HEK293 (cell line): ENCODE measurements around the gene FGD3.

ENCODE experiments used
- ATF2 ChIP-seq: fragments of 450-650 bp; formaldehyde crosslinking; IDR thresholded peaks from 2 replicates; pipeline ENCODE4 v1.5.1; 2016; ENCODE audit warnings: missing biosample characterization, missing genetic modification characterization, low read depth
- GLI4 ChIP-seq: fragments of 450-650 bp; formaldehyde crosslinking; IDR thresholded peaks from 2 replicates; pipeline ENCODE4 v1.5.1; 2016; ENCODE audit warnings: missing biosample characterization, missing genetic modification characterization
- HOXC10 ChIP-seq: sonication (generic); formaldehyde crosslinking; IDR thresholded peaks from 2 replicates; pipeline ENCODE4 v1.8.1; 2023; ENCODE audit warnings: mild to moderate bottlenecking, missing genetic modification reagents
- ZNF138 ChIP-seq: fragments of 450-650 bp; formaldehyde crosslinking; IDR thresholded peaks from 2 replicates; pipeline ENCODE4 v1.5.1; 2016; ENCODE audit warnings: missing biosample characterization, missing genetic modification characterization, borderline replicate concordance
- ZNF239 ChIP-seq: fragments of 450-650 bp; formaldehyde crosslinking; IDR thresholded peaks from 2 replicates; pipeline ENCODE4 v1.5.1; 2016; ENCODE audit warnings: missing biosample characterization, missing genetic modification characterization
- ZNF292 ChIP-seq: fragments of 450-650 bp; formaldehyde crosslinking; IDR thresholded peaks from 2 replicates; pipeline ENCODE4 v1.5.1; 2016; ENCODE audit warnings: low read depth, missing biosample characterization, missing genetic modification characterization, borderline replicate concordance
- ZNF391 ChIP-seq: fragments of 450-650 bp; formaldehyde crosslinking; IDR thresholded peaks from 2 replicates; pipeline ENCODE4 v1.5.1; 2016; ENCODE audit warnings: low read depth, missing biosample characterization, missing genetic modification characterization, borderline replicate concordance
- ZNF792 ChIP-seq: fragments of 450-650 bp; formaldehyde crosslinking; IDR thresholded peaks from 2 replicates; pipeline ENCODE4 v1.5.1; 2016; ENCODE audit warnings: missing biosample characterization, missing genetic modification characterization
- ZNF837 ChIP-seq: fragments of 450-650 bp; formaldehyde crosslinking; IDR thresholded peaks from 2 replicates; pipeline ENCODE4 v1.5.1; 2016; ENCODE audit warnings: missing biosample characterization, missing genetic modification characterization
- TF ChIP-seq, protein P1 (sequence below): fragments of 450-650 bp; formaldehyde crosslinking; IDR thresholded peaks from 2 replicates; pipeline ENCODE4 v1.5.1; 2016; ENCODE audit warnings: missing biosample characterization, missing genetic modification characterization
- TF ChIP-seq, protein P2 (sequence below): IDR thresholded peaks from 2 replicates; pipeline ENCODE4 v1.6.1; 2011; ENCODE audit warnings: mild to moderate bottlenecking, low read depth, low read length, borderline replicate concordance
- TF ChIP-seq, protein P3 (sequence below): fragments of 450-650 bp; formaldehyde crosslinking; conservative IDR thresholded peaks from 2 replicates; pipeline ENCODE4 v1.5.1; 2016; ENCODE audit warnings: low read depth, missing biosample characterization, missing genetic modification characterization

DNA sequence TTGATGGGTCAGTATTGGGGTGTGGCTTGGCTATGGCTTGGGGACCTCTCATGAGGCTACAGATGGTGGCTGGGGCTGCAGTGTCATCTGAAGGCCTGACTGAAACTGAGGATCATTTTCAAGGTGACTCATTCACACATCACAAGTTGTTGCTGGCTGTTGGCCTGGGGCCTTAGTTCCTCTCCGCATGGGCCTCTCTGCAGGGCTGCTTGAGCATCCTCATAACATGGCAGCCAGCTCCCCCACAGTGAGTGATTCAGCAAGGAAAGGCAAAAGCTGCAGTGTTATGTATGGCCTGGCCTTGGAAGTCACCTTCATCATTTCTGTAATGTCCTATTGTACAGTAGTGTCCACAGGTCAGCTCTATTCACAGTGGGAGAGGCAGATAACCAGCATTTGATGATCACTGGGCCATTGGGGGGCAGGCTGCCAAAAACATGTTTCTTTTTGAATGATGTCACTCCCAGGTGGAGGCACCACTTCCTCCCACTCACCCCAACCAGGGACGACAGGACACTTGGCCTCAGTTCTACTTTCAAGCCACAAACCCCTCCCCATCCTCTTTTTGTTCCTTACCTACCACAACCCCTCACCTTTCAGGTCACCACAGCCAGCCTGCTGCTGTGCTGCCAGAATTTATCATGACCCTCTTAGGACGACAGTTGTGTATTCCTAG is 14.4 kb downstream of the FGD3 start:
- no peak for TF ChIP-seq ZNF792
- TF ChIP-seq, protein P1, sequence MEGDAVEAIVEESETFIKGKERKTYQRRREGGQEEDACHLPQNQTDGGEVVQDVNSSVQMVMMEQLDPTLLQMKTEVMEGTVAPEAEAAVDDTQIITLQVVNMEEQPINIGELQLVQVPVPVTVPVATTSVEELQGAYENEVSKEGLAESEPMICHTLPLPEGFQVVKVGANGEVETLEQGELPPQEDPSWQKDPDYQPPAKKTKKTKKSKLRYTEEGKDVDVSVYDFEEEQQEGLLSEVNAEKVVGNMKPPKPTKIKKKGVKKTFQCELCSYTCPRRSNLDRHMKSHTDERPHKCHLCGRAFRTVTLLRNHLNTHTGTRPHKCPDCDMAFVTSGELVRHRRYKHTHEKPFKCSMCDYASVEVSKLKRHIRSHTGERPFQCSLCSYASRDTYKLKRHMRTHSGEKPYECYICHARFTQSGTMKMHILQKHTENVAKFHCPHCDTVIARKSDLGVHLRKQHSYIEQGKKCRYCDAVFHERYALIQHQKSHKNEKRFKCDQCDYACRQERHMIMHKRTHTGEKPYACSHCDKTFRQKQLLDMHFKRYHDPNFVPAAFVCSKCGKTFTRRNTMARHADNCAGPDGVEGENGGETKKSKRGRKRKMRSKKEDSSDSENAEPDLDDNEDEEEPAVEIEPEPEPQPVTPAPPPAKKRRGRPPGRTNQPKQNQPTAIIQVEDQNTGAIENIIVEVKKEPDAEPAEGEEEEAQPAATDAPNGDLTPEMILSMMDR (tag by site-specific recombination): no peak
- TF ChIP-seq ATF2 (tag by site-specific recombination): no peak
- no peak for TF ChIP-seq ZNF239 (tag by site-specific recombination)
- no peak for TF ChIP-seq GLI4
- TF ChIP-seq, protein P2, sequence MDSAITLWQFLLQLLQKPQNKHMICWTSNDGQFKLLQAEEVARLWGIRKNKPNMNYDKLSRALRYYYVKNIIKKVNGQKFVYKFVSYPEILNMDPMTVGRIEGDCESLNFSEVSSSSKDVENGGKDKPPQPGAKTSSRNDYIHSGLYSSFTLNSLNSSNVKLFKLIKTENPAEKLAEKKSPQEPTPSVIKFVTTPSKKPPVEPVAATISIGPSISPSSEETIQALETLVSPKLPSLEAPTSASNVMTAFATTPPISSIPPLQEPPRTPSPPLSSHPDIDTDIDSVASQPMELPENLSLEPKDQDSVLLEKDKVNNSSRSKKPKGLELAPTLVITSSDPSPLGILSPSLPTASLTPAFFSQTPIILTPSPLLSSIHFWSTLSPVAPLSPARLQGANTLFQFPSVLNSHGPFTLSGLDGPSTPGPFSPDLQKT: no peak
- TF ChIP-seq ZNF292: no peak
- TF ChIP-seq ZNF837: no peak
- TF ChIP-seq ZNF391 (tag by site-specific recombination): no peak
- no peak for TF ChIP-seq HOXC10 (CRISPR knock-in tag)
- no peak for TF ChIP-seq ZNF138 (tag by site-specific recombination)
- TF ChIP-seq, protein P3, sequence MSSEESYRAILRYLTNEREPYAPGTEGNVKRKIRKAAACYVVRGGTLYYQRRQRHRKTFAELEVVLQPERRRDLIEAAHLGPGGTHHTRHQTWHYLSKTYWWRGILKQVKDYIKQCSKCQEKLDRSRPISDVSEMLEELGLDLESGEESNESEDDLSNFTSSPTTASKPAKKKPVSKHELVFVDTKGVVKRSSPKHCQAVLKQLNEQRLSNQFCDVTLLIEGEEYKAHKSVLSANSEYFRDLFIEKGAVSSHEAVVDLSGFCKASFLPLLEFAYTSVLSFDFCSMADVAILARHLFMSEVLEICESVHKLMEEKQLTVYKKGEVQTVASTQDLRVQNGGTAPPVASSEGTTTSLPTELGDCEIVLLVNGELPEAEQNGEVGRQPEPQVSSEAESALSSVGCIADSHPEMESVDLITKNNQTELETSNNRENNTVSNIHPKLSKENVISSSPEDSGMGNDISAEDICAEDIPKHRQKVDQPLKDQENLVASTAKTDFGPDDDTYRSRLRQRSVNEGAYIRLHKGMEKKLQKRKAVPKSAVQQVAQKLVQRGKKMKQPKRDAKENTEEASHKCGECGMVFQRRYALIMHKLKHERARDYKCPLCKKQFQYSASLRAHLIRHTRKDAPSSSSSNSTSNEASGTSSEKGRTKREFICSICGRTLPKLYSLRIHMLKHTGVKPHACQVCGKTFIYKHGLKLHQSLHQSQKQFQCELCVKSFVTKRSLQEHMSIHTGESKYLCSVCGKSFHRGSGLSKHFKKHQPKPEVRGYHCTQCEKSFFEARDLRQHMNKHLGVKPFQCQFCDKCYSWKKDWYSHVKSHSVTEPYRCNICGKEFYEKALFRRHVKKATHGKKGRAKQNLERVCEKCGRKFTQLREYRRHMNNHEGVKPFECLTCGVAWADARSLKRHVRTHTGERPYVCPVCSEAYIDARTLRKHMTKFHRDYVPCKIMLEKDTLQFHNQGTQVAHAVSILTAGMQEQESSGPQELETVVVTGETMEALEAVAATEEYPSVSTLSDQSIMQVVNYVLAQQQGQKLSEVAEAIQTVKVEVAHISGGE (tag by site-specific recombination): no peak
